ENCODE data around the gene TNRC18. TPM values are rescaled to one million over a fixed set of nuclear protein-coding genes. Genes with fewer than 3 reads are reported as not detected.

The TNRC18 gene
- total and polyA plus RNA-seq, 9 of the 15 experiments (the other 6 are each of a cell fraction or from before 2014, with no cell fraction given) = 0.03 to 43.2 (median 18.0) TPM

GRCh38 chr7:5452470-5452899 is 28.9 kb upstream of the TNRC18 start (continued):
- TF ChIP-seq SIN3A (IDR thresholded peaks at IDR 0.05; ENCODE audit: borderline replicate concordance in 2 of 2, control insufficient read depth in 1 of 2, low read depth in 2 of 2, low read length in 2 of 2) (no peak), SMAD4 (CRISPR knock-in tag; conservative IDR thresholded peaks at IDR 0.05) (peak; percentile 87), HLTF (IDR thresholded peaks at IDR 0.05) (0 out of 2 replicates have a peak, but pooled peaks have one; percentile 54), YY1 (IDR thresholded peaks at IDR 0.05; ENCODE audit: borderline replicate concordance in 1 of 3, control insufficient read depth in 1 of 3, extremely low read depth in 1 of 3, insufficient read depth in 3 of 3, insufficient read length in 1 of 3, insufficient replicate concordance in 2 of 3, low read depth in 1 of 3, low read length in 2 of 3) (no peak), TBP (optimal IDR thresholded peaks at IDR 0.05; ENCODE audit: low read depth, low read length) (no peak), VEZF1 (CRISPR knock-in tag; IDR thresholded peaks at IDR 0.05) (peak; percentile 80), POLR2B (IDR thresholded peaks at IDR 0.05; ENCODE audit: low read depth, partially characterized antibody) (no peak), ZNF134 (CRISPR knock-in tag; conservative IDR thresholded peaks at IDR 0.05) (no peak), SRSF3 (IDR thresholded peaks at IDR 0.05; ENCODE audit: insufficient read depth, low read length) (no peak), E2F4 (CRISPR knock-in tag; IDR thresholded peaks at IDR 0.05; ENCODE audit: low read depth) (no peak), FOS (IDR thresholded peaks at IDR 0.05; ENCODE audit: extremely low read depth, insufficient read length) (no peak), ZNF408 (CRISPR knock-in tag; IDR thresholded peaks at IDR 0.05; ENCODE audit: low read depth) (no peak), E4F1 (CRISPR knock-in tag; IDR thresholded peaks at IDR 0.05; ENCODE audit: borderline replicate concordance) (no peak), ZC3H8 (IDR thresholded peaks at IDR 0.05) (no peak), ZBTB12 (CRISPR knock-in tag; IDR thresholded peaks at IDR 0.05) (no peak), NRF1 (conservative IDR thresholded peaks at IDR 0.05 in 1 of 2, IDR thresholded peaks at IDR 0.05 in 1 of 2) (peak in 1 of 2 experiments; percentile 53; a peak in 1 of 4 replicates), ZNF274 (IDR thresholded peaks at IDR 0.05; ENCODE audit: borderline replicate concordance, low read depth, low read length) (no peak), RBFOX2 (IDR thresholded peaks at IDR 0.05; ENCODE audit: low read depth, low read length) (peak; percentile 66), SRF (CRISPR knock-in tag; IDR thresholded peaks at IDR 0.05) (no peak), HMG20B (CRISPR knock-in tag; IDR thresholded peaks at IDR 0.05) (no peak), PPARD (CRISPR knock-in tag; IDR thresholded peaks at IDR 0.05) (no peak), NFATC3 (IDR thresholded peaks at IDR 0.05) (no peak), LCOR (CRISPR knock-in tag; IDR thresholded peaks at IDR 0.05) (no peak), ZFPM2 (CRISPR knock-in tag; IDR thresholded peaks at IDR 0.05) (no peak)
